Trophoblast cell (in vitro differentiated cells and primary cell): ENCODE measurements around the gene REXO5.

ENCODE experiments used
- DNase-seq, 2 donors: peaks; one replicate each; pipeline ENCODE4 v3.0.0-alpha.2; 2016
- H2AFZ ChIP-seq: 2 replicates; pipeline ENCODE4 v1.6.1; 2013; ENCODE audit warnings: low read length, moderate library complexity, mild to moderate bottlenecking; ENCODE audit not compliant: insufficient read depth, poor library complexity
- H2AK5ac ChIP-seq: 2 replicates; pipeline ENCODE4 v1.6.1; 2013; ENCODE audit warnings: mild to moderate bottlenecking, low read length
- H2BK120ac ChIP-seq: 2 replicates; pipeline ENCODE4 v1.6.1; 2013; ENCODE audit warnings: low read length, mild to moderate bottlenecking, moderate library complexity; ENCODE audit not compliant: insufficient read depth, poor library complexity
- H2BK12ac ChIP-seq: 2 replicates; pipeline ENCODE4 v1.6.1; 2013; ENCODE audit warnings: mild to moderate bottlenecking, low read length, moderate library complexity
- H2BK5ac ChIP-seq: 2 replicates; pipeline ENCODE4 v1.6.1; 2013; ENCODE audit warnings: low read length, low read depth, moderate library complexity, mild to moderate bottlenecking; ENCODE audit not compliant: poor library complexity
- H3K14ac ChIP-seq: 2 replicates; pipeline ENCODE4 v1.6.1; 2013; ENCODE audit warnings: mild to moderate bottlenecking, low read length
- H3K18ac ChIP-seq: 2 replicates; pipeline ENCODE4 v1.6.1; 2013; ENCODE audit warnings: mild to moderate bottlenecking, low read length
- H3K23ac ChIP-seq: 2 replicates; pipeline ENCODE4 v1.6.1; 2013; ENCODE audit warnings: low read length
- H3K27ac ChIP-seq: 2 replicates; pipeline ENCODE4 v1.5.1; 2013; ENCODE audit warnings: low read depth, mild to moderate bottlenecking, inconsistent platforms, low read length, moderate library complexity
- H3K27me3 ChIP-seq: 2 replicates; pipeline ENCODE4 v1.6.1; 2013; ENCODE audit warnings: inconsistent platforms, mild to moderate bottlenecking, low read length, moderate library complexity; ENCODE audit not compliant: insufficient read depth
- H3K36me3 ChIP-seq, 2 experiments: 1 replicate in 1 of 2; 2 replicates in 1 of 2; pipeline ENCODE4 v1.6.1; 2013; ENCODE audit warnings: low read length in 2 of 2, mild to moderate bottlenecking in 2 of 2, moderate library complexity in 1 of 2; ENCODE audit not compliant: insufficient read depth in 2 of 2, control insufficient read depth in 1 of 2
- H3K4ac ChIP-seq: 2 replicates; pipeline ENCODE4 v1.6.1; 2013; ENCODE audit warnings: low read depth, mild to moderate bottlenecking, low read length, moderate library complexity
- H3K4me1 ChIP-seq, 2 experiments: 1 replicate in 1 of 2; 2 replicates in 1 of 2; pipeline ENCODE4 v1.6.1; 2013; ENCODE audit warnings: low read length in 2 of 2, mild to moderate bottlenecking in 2 of 2, moderate library complexity in 1 of 2; ENCODE audit not compliant: insufficient read depth in 2 of 2, control insufficient read depth in 1 of 2
- H3K4me2 ChIP-seq: 2 replicates; pipeline ENCODE4 v1.6.1; 2013; ENCODE audit warnings: inconsistent platforms, mild to moderate bottlenecking, low read length, moderate library complexity
- H3K4me3 ChIP-seq: 2 replicates; pipeline ENCODE4 v1.5.1; 2013; ENCODE audit warnings: mild to moderate bottlenecking, low read depth, low read length, inconsistent platforms
- H3K79me1 ChIP-seq: one replicate; pipeline ENCODE4 v1.6.1; 2013; ENCODE audit warnings: low read length
- H3K79me2 ChIP-seq: 2 replicates; pipeline ENCODE4 v1.6.1; 2013; ENCODE audit warnings: low read length, mild to moderate bottlenecking; ENCODE audit not compliant: control insufficient read depth, insufficient read depth, poor library complexity
- H3K9ac ChIP-seq: 2 replicates; pipeline ENCODE4 v1.6.1; 2013; ENCODE audit warnings: mild to moderate bottlenecking, low read length
- H3K9me3 ChIP-seq: 2 replicates; pipeline ENCODE4 v1.6.1; 2013; ENCODE audit warnings: low read depth, mild to moderate bottlenecking, control low read depth, inconsistent platforms, low read length; ENCODE audit not compliant: insufficient read depth
- H4K12ac ChIP-seq: 2 replicates; pipeline ENCODE4 v1.6.1; 2013; ENCODE audit warnings: low read depth, mild to moderate bottlenecking, low read length, moderate library complexity
- H4K8ac ChIP-seq: 2 replicates; pipeline ENCODE4 v1.6.1; 2013; ENCODE audit warnings: low read depth, mild to moderate bottlenecking, low read length, moderate library complexity
- H4K91ac ChIP-seq: one replicate; pipeline ENCODE4 v1.6.1; 2013; ENCODE audit warnings: low read depth, mild to moderate bottlenecking, low read length, moderate library complexity
- WGBS: extraction: QIAGEN DNeasy Blood & Tissue Kit; methylation state at CpG from one replicate; pipeline ENCODE4 v1.1.7; 2013; ENCODE audit warnings: missing lambda C conversion rate; ENCODE audit not compliant: insufficient read length, insufficient coverage; ENCODE audit errors: extremely low coverage; 5-methylcytosine and 5-hydroxymethylcytosine counted together

Gene REXO5

DNA sequence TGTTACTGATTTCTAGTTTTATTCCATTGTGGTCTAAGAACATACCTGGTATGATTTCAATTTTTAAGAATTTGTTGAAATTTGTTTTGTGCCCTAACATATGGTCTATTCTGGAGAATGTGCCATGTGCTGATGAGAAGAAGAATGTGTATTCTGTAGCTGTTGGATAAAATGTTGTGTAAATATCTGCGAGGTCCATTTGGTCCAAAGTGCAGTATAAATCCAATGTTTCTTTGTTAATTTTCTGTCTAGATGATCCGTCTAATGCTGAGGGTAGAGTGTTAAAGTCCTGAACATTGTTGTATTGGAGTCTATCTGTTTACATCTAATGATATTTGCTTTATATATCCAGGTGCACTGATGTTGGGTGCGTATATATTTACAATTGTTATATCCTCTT lies 32.6 kb upstream of the REXO5 start:
- Histone ChIP-seq H3K4me1 (no peaks in the 10 kb centered on the region), H3K79me1 (no peaks in the 10 kb centered on the region), H3K23ac (no peak overlapping the region), H3K9ac (no peak overlapping the region), H3K27ac (no peak overlapping the region), H2AFZ (no peak overlapping the region), H3K4me3 (no peak overlapping the region), H2AK5ac (no peak overlapping the region), H3K18ac (no peak overlapping the region), H4K12ac (no peak overlapping the region), H3K4ac (no peak overlapping the region), H4K8ac (no peak overlapping the region), H3K14ac (no peak overlapping the region), H3K9me3 (no peaks in the 10 kb centered on the region), H2BK12ac (no peak overlapping the region), H3K27me3 (no peaks in the 10 kb centered on the region), H2BK120ac (no peak overlapping the region), H3K4me2 (no peak overlapping the region), H3K79me2 (no peaks in the 10 kb centered on the region), H4K91ac (no peak overlapping the region), H2BK5ac (no peak overlapping the region), H3K36me3 (no peaks in the 10 kb centered on the region)
- no peak for DNase-seq
- no CpG with 5 or more reads among the region's 3 CpGs for WGBS

DNA sequence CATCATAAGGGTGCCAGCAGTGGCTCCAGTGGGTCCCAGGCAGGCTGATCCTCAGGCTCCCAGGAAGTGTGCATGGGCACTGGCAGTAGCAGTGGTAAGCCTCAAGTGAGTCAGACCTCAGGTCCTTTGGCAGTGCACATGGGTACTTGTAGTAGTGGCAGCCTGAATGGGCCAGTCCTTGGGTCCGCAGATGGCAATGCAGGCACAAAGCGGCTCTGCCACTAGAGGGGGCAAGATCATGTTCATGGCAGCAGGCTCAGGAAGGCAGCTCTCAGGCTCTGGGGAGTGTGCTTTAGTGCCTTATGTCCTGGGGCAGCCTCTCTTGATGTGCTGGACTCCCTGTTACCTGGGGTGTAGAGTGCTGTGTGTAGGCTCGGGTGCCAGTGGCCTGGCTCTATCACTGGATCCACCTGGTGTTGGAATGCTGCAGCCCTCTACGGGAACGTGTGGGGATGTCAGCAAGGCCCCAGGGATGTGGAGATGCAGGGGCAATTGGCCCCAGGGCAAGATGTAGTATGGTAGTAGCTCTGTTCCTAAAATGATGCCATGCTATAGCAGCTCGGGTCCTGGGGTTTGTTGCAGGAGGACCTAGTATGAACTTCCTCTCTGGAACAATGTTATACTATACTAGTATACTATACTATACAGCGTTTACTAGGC lies 31.5 kb upstream of the REXO5 start:
- no peak overlapping the region for H3K27ac ChIP-seq
- WGBS, result no CpG with 5 or more reads among the region's 7 CpGs

DNA sequence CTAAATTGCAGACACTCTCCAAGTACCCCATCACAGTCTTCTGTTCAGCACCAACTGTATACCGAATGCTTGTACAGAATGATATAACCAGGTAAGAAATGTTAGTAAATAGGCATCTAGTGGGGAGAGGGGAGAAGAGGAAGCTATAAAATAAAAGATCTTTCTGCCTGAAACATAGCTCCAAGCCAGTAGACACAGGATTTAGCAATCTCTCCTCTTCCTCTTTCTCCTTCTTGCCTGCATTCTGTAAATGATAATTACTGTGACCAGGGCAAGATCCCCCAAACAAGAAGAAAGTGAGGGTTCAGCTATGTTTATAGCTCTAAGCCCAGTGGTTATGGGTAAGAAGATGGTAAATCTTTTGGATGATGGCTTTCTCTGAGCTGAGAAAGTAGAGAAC lies 24.6 kb upstream of the REXO5 start:
- no peaks in the 10 kb centered on the region for H3K79me1 ChIP-seq
- no CpG with 5 or more reads among the region's 1 CpG for WGBS

More for the DNA sequence above, 31.5 kb upstream of the REXO5 start:
- Histone ChIP-seq H3K36me3 (no peaks in the 10 kb centered on the region), H3K27me3 (no peaks in the 10 kb centered on the region), H4K12ac (no peak overlapping the region), H3K4me1 (no peaks in the 10 kb centered on the region), H2BK5ac (no peak overlapping the region), H3K4ac (no peak overlapping the region), H3K4me3 (no peak overlapping the region), H3K9ac (no peak overlapping the region), H3K23ac (no peak overlapping the region), H3K79me1 (no peaks in the 10 kb centered on the region), H2BK12ac (no peak overlapping the region), H3K79me2 (no peaks in the 10 kb centered on the region), H2BK120ac (no peak overlapping the region), H4K91ac (no peak overlapping the region), H4K8ac (no peak overlapping the region), H2AFZ (no peak overlapping the region), H3K4me2 (no peak overlapping the region), H2AK5ac (no peak overlapping the region), H3K18ac (no peak overlapping the region), H3K14ac (no peak overlapping the region), H3K9me3 (no peaks in the 10 kb centered on the region)
- DNase-seq, result peak; percentile 60 to 70

DNA sequence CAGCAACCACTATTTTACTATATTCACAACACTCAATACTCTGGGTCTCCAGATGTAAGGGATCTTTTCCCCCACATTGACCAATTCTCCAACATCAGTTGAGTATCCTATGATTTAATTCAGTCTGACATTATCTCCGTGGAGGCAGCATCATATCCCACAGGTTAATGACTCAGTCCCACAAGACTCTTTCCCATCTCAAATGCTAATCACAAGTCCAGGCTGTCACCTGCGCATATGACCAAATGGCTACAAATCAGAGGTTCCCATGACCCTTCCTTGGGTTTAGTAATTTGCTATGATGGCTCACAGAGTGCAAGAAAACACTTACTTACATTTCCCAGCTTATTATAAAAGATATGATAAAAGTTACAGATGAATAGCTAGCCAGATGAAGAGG lies 23.9 kb upstream of the REXO5 start:
- no peak overlapping the region for H2BK120ac ChIP-seq
- no peak overlapping the region for H3K9ac ChIP-seq
- H3K18ac ChIP-seq, result no peak overlapping the region
- no peaks in the 10 kb centered on the region for H3K9me3 ChIP-seq
- no peak for DNase-seq
- H3K4me1 ChIP-seq, result no peaks in the 10 kb centered on the region
- no peaks in the 10 kb centered on the region for H3K79me1 ChIP-seq
- no CpG with 5 or more reads among the region's 2 CpGs for WGBS
- H3K4me3 ChIP-seq, result no peak overlapping the region
- no peak overlapping the region for H3K4me2 ChIP-seq
- no peak overlapping the region for H3K27ac ChIP-seq
- no peak overlapping the region for H4K12ac ChIP-seq
- no peaks in the 10 kb centered on the region for H3K79me2 ChIP-seq
- H2AFZ ChIP-seq, result no peak overlapping the region
- H3K23ac ChIP-seq, result no peak overlapping the region
- H2AK5ac ChIP-seq, result no peak overlapping the region
- H3K14ac ChIP-seq, result no peak overlapping the region
- H3K36me3 ChIP-seq, result no peaks in the 10 kb centered on the region
- no peak overlapping the region for H2BK12ac ChIP-seq
- no peak overlapping the region for H4K91ac ChIP-seq
- H3K4ac ChIP-seq, result no peak overlapping the region
- no peak overlapping the region for H4K8ac ChIP-seq
- H2BK5ac ChIP-seq, result no peak overlapping the region
- H3K27me3 ChIP-seq, result no peaks in the 10 kb centered on the region

More for the DNA sequence above, 24.6 kb upstream of the REXO5 start:
- Histone ChIP-seq H2BK5ac (no peak overlapping the region), H3K27me3 (no peaks in the 10 kb centered on the region), H4K8ac (no peak overlapping the region), H3K23ac (no peak overlapping the region), H2AFZ (no peak overlapping the region), H4K12ac (no peak overlapping the region), H3K9me3 (no peaks in the 10 kb centered on the region), H3K9ac (no peak overlapping the region), H3K14ac (no peak overlapping the region), H2AK5ac (no peak overlapping the region), H2BK120ac (no peak overlapping the region), H3K4me3 (no peak overlapping the region), H3K4me1 (no peaks in the 10 kb centered on the region), H4K91ac (no peak overlapping the region), H3K36me3 (no peaks in the 10 kb centered on the region), H3K79me2 (no peaks in the 10 kb centered on the region), H3K18ac (no peak overlapping the region), H3K4me2 (no peak overlapping the region), H2BK12ac (no peak overlapping the region), H3K27ac (no peak overlapping the region), H3K4ac (no peak overlapping the region)
- DNase-seq, result no peak
